ENCODE data around the gene EGFR.

- TF ChIP-seq CTCF (IDR thresholded peaks at IDR 0.05; ENCODE audit: low read depth, low read length) = no peak
- no peak for TF ChIP-seq EZH2phosphoT487 (IDR thresholded peaks at IDR 0.05; ENCODE audit: low read depth)
These were observed 33.3 kb downstream of the EGFR start for GRCh38 chr7:55052081-55052480.
